ENCODE data around the gene CSRP3. TPM values are rescaled to one million over a fixed set of nuclear protein-coding genes. Genes with fewer than 3 reads are reported as not detected.

The CSRP3 gene
- total and polyA plus RNA-seq, 9 of the 15 experiments (the other 6 are each of a cell fraction or from before 2014, with no cell fraction given): 0.14 TPM; not detected in 8

DNA sequence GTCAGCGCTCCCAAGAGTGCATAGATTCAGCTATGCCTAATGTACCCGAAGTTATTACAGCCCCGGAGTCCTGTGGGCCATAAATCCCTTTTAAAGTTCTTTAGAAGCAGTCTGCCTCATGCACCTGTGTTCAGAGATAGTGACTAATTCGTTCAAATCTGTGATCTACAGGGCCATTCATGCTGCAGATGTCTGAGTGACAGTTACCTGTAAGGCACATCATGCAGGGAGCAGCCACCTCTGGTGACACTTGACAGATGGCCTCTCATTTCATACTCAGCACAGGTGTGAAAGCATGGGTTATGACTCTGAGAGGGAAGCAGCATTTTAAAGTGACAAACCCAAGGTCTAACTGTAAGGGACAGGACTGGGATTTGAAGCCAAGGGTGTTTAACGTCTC lies 41.4 kb upstream of the CSRP3 start (continued):
- TF ChIP-seq, protein P1, sequence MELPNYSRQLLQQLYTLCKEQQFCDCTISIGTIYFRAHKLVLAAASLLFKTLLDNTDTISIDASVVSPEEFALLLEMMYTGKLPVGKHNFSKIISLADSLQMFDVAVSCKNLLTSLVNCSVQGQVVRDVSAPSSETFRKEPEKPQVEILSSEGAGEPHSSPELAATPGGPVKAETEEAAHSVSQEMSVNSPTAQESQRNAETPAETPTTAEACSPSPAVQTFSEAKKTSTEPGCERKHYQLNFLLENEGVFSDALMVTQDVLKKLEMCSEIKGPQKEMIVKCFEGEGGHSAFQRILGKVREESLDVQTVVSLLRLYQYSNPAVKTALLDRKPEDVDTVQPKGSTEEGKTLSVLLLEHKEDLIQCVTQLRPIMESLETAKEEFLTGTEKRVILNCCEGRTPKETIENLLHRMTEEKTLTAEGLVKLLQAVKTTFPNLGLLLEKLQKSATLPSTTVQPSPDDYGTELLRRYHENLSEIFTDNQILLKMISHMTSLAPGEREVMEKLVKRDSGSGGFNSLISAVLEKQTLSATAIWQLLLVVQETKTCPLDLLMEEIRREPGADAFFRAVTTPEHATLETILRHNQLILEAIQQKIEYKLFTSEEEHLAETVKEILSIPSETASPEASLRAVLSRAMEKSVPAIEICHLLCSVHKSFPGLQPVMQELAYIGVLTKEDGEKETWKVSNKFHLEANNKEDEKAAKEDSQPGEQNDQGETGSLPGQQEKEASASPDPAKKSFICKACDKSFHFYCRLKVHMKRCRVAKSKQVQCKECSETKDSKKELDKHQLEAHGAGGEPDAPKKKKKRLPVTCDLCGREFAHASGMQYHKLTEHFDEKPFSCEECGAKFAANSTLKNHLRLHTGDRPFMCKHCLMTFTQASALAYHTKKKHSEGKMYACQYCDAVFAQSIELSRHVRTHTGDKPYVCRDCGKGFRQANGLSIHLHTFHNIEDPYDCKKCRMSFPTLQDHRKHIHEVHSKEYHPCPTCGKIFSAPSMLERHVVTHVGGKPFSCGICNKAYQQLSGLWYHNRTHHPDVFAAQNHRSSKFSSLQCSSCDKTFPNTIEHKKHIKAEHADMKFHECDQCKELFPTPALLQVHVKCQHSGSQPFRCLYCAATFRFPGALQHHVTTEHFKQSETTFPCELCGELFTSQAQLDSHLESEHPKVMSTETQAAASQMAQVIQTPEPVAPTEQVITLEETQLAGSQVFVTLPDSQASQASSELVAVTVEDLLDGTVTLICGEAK (IDR thresholded peaks at IDR 0.05): no peak
- TF ChIP-seq, protein P1 (CRISPR knock-in tag; IDR thresholded peaks at IDR 0.05): no peak
- TF ChIP-seq PYGO2 (tag; IDR thresholded peaks at IDR 0.05) (no peak), PKNOX1 (IDR thresholded peaks at IDR 0.05) (peak; percentile 62; the same call in 1 of the 2 replicates), SMARCA4 (IDR thresholded peaks at IDR 0.05) (no peak), CBFA2T2 (conservative IDR thresholded peaks at IDR 0.05) (peak; percentile 71), ELK1 (CRISPR knock-in tag; IDR thresholded peaks at IDR 0.05) (no peak)
